Measurements from ENCODE around the gene CNTD1. TPM values are rescaled to one million over a fixed set of nuclear protein-coding genes. Genes with fewer than 3 reads are reported as not detected.

Gene CNTD1
- total RNA-seq, 1 experiment from 2014 or later: 0.18 TPM

GRCh38 chr17:42783791-42784138 is 14.9 kb upstream of the CNTD1 start:
- Histone ChIP-seq H3K9me3 (replicated peaks) (no peaks in the 10 kb centered on the region), H3K27me3 (replicated peaks) (no peaks in the 10 kb centered on the region), H3K36me3 (peaks cover 14% of the 10 kb centered on the region), H3K27ac (peak overlapping the region; percentile 36), H3K4me3 (no peak overlapping the region), H3K4me1 (replicated peaks) (peaks cover 21% of the 10 kb centered on the region)
- no peak for DNase-seq (ENCODE audit: low read depth in 1 of 2, low spot score in 2 of 2)

GRCh38 chr17:42784409-42784808 is 14.3 kb upstream of the CNTD1 start:
- H3K9me3 ChIP-seq (replicated peaks): no peaks in the 10 kb centered on the region
- no peak overlapping the region for H3K4me3 ChIP-seq
- peaks cover 21% of the 10 kb centered on the region for H3K4me1 ChIP-seq (replicated peaks)
- peaks cover 8% of the 10 kb centered on the region; the same call in 1 of the 2 replicates for H3K36me3 ChIP-seq
- no peaks in the 10 kb centered on the region for H3K27me3 ChIP-seq (replicated peaks)
- no peak for DNase-seq (ENCODE audit: low read depth in 1 of 2, low spot score in 2 of 2)
- H3K27ac ChIP-seq: no peak overlapping the region

GRCh38 chr17:42784811-42785592 is 13.7 kb upstream of the CNTD1 start:
- no peak overlapping the region for H3K27ac ChIP-seq
- no peaks in the 10 kb centered on the region for H3K9me3 ChIP-seq (replicated peaks)
- H3K36me3 ChIP-seq: peaks cover 2% of the 10 kb centered on the region; the same call in 1 of the 2 replicates
- no peaks in the 10 kb centered on the region for H3K27me3 ChIP-seq (replicated peaks)
- DNase-seq (ENCODE audit: low read depth in 1 of 2, low spot score in 2 of 2): no peak
- H3K4me1 ChIP-seq (replicated peaks): peaks cover 19% of the 10 kb centered on the region
- no peak overlapping the region for H3K4me3 ChIP-seq

GRCh38 chr17:42787266-42787665 is 11.4 kb upstream of the CNTD1 start:
- no peak overlapping the region for H3K27ac ChIP-seq
- H3K36me3 ChIP-seq: no peaks in the 10 kb centered on the region
- no peak for DNase-seq (ENCODE audit: low read depth in 1 of 2, low spot score in 2 of 2)
- H3K4me3 ChIP-seq: no peak overlapping the region
- peaks cover 17% of the 10 kb centered on the region for H3K4me1 ChIP-seq (replicated peaks)
- H3K9me3 ChIP-seq (replicated peaks): no peaks in the 10 kb centered on the region
- H3K27me3 ChIP-seq (replicated peaks): no peaks in the 10 kb centered on the region

GRCh38 chr17:42791948-42792347 is 6.7 kb upstream of the CNTD1 start:
- no peaks in the 10 kb centered on the region for H3K27me3 ChIP-seq (replicated peaks)
- 0 out of 2 replicates have a peak, but pooled peaks cover 4% of the 10 kb centered on the region for H3K36me3 ChIP-seq
- no peaks in the 10 kb centered on the region for H3K4me1 ChIP-seq (replicated peaks)
- DNase-seq (ENCODE audit: low read depth in 1 of 2, low spot score in 2 of 2): no peak
- H3K27ac ChIP-seq: no peak overlapping the region
- H3K4me3 ChIP-seq: no peak overlapping the region
- H3K9me3 ChIP-seq (replicated peaks): no peaks in the 10 kb centered on the region

GRCh38 chr17:42792545-42792944 is 6.1 kb upstream of the CNTD1 start:
- Histone ChIP-seq H3K4me3 (no peak overlapping the region), H3K36me3 (peaks cover 9% of the 10 kb centered on the region; the same call in 1 of the 2 replicates), H3K27ac (no peak overlapping the region), H3K4me1 (replicated peaks) (peaks cover 5% of the 10 kb centered on the region), H3K27me3 (replicated peaks) (no peaks in the 10 kb centered on the region), H3K9me3 (replicated peaks) (no peaks in the 10 kb centered on the region)
- no peak for DNase-seq (ENCODE audit: low read depth in 1 of 2, low spot score in 2 of 2)

- Histone ChIP-seq H3K27ac (no peak overlapping the region), H3K36me3 (peaks cover 14% of the 10 kb centered on the region; the same call in 1 of the 2 replicates), H3K27me3 (replicated peaks) (no peaks in the 10 kb centered on the region), H3K4me3 (no peak overlapping the region), H3K9me3 (replicated peaks) (no peaks in the 10 kb centered on the region), H3K4me1 (replicated peaks) (peaks cover 16% of the 10 kb centered on the region)
- DNase-seq (ENCODE audit: low read depth in 1 of 2, low spot score in 2 of 2): no peak
These were observed 3.6 kb upstream of the CNTD1 start for GRCh38 chr17:42795061-42795460.

- Histone ChIP-seq H3K9me3 (replicated peaks) (no peaks in the 10 kb centered on the region), H3K27me3 (replicated peaks) (no peaks in the 10 kb centered on the region), H3K4me3 (no peak overlapping the region), H3K36me3 (peaks cover 14% of the 10 kb centered on the region; the same call in 1 of the 2 replicates), H3K4me1 (replicated peaks) (peaks cover 16% of the 10 kb centered on the region), H3K27ac (no peak overlapping the region)
- DNase-seq (ENCODE audit: low read depth in 1 of 2, low spot score in 2 of 2): no peak
These were observed 3.2 kb upstream of the CNTD1 start for GRCh38 chr17:42795465-42795864.

GRCh38 chr17:42796066-42796758 is 2.4 kb upstream of the CNTD1 start:
- Histone ChIP-seq H3K4me3 (no peak overlapping the region), H3K36me3 (peaks cover 14% of the 10 kb centered on the region; the same call in 1 of the 2 replicates), H3K9me3 (replicated peaks) (no peaks in the 10 kb centered on the region), H3K27ac (no peak overlapping the region), H3K4me1 (replicated peaks) (peaks cover 16% of the 10 kb centered on the region), H3K27me3 (replicated peaks) (no peaks in the 10 kb centered on the region)
- DNase-seq (ENCODE audit: low read depth in 1 of 2, low spot score in 2 of 2): no peak

- Histone ChIP-seq H3K36me3 (peaks cover 14% of the 10 kb centered on the region; the same call in 1 of the 2 replicates), H3K27ac (no peak overlapping the region), H3K9me3 (replicated peaks) (no peaks in the 10 kb centered on the region), H3K4me3 (peak overlapping the region; percentile 69), H3K27me3 (replicated peaks) (no peaks in the 10 kb centered on the region), H3K4me1 (replicated peaks) (peaks cover 16% of the 10 kb centered on the region)
- DNase-seq (ENCODE audit: low read depth in 1 of 2, low spot score in 2 of 2): no peak
These were observed 1.3 kb upstream of the CNTD1 start for GRCh38 chr17:42797067-42798007.

- H3K4me3 ChIP-seq: peak overlapping the region; percentile 69
- H3K27ac ChIP-seq: peak overlapping the region; percentile 30; the same call in 1 of the 2 replicates
- no peaks in the 10 kb centered on the region for H3K27me3 ChIP-seq (replicated peaks)
- no peak for DNase-seq (ENCODE audit: low read depth in 1 of 2, low spot score in 2 of 2)
- H3K9me3 ChIP-seq (replicated peaks): no peaks in the 10 kb centered on the region
- peaks cover 14% of the 10 kb centered on the region; the same call in 1 of the 2 replicates for H3K36me3 ChIP-seq
- peaks cover 16% of the 10 kb centered on the region for H3K4me1 ChIP-seq (replicated peaks)
These were observed 664 bp upstream of the CNTD1 start for GRCh38 chr17:42798011-42798382.

- DNase-seq (ENCODE audit: low read depth in 1 of 2, low spot score in 2 of 2): no peak
- peaks cover 6% of the 10 kb centered on the region for H3K4me1 ChIP-seq (replicated peaks)
These were observed 4.6 kb downstream of the CNTD1 start for GRCh38 chr17:42803074-42803883.

GRCh38 chr17:42804918-42805367 is 6.3 kb downstream of the CNTD1 start:
- no peak overlapping the region for H3K27ac ChIP-seq

More at GRCh38 chr17:42803074-42803883, 4.6 kb downstream of the CNTD1 start:
- Histone ChIP-seq H3K27ac (no peak overlapping the region), H3K27me3 (replicated peaks) (no peaks in the 10 kb centered on the region), H3K9me3 (replicated peaks) (no peaks in the 10 kb centered on the region), H3K4me3 (no peak overlapping the region), H3K36me3 (peaks cover 2% of the 10 kb centered on the region; the same call in 1 of the 2 replicates)

More at GRCh38 chr17:42804918-42805367, 6.3 kb downstream of the CNTD1 start:
- H3K36me3 ChIP-seq: peaks cover 8% of the 10 kb centered on the region; the same call in 1 of the 2 replicates
- no peaks in the 10 kb centered on the region for H3K4me1 ChIP-seq (replicated peaks)
- H3K27me3 ChIP-seq (replicated peaks): no peaks in the 10 kb centered on the region
- no peak for DNase-seq (ENCODE audit: low read depth in 1 of 2, low spot score in 2 of 2)
- H3K4me3 ChIP-seq: no peak overlapping the region
- no peaks in the 10 kb centered on the region for H3K9me3 ChIP-seq (replicated peaks)
